ENCODE measurements around the gene MRPS25.

Gene MRPS25

GRCh38 chr3:15081960-15082664 lies 17.0 kb upstream of the MRPS25 start:
- Histone ChIP-seq H3K9ac (ENCODE audit: low read depth, low read length, poor library complexity, severe bottlenecking) (no peak overlapping the region), H3K4me3 (ENCODE audit: low read length, poor library complexity, severe bottlenecking) (no peak overlapping the region), H3K9me2 (replicated peaks; ENCODE audit: low read depth, low read length) (no peaks in the 10 kb centered on the region), H3K4me2 (ENCODE audit: low read depth, low read length, poor library complexity, severe bottlenecking) (no peak overlapping the region), H3F3A (ENCODE audit: low read depth) (no peaks in the 10 kb centered on the region), H3K4me1 (ENCODE audit: insufficient read depth, low read length, poor library complexity, severe bottlenecking) (no peaks in the 10 kb centered on the region), H4K20me1 (ENCODE audit: insufficient read depth, low read length, poor library complexity, severe bottlenecking) (no peaks in the 10 kb centered on the region), H3K27me3 (ENCODE audit: insufficient read depth, low read length, poor library complexity, severe bottlenecking) (no peaks in the 10 kb centered on the region), H3K9me3 (ENCODE audit: insufficient read depth, low read depth, low read length) (no peaks in the 10 kb centered on the region), H3K79me2 (ENCODE audit: insufficient read depth, low read length) (no peaks in the 10 kb centered on the region), H2AFZ (ENCODE audit: low read length) (no peak overlapping the region), H3K36me3 (ENCODE audit: insufficient read depth, low read length) (peaks cover 68% of the 10 kb centered on the region; the same call in 1 of the 2 replicates)
- TF ChIP-seq EZH2phosphoT487 (IDR thresholded peaks at IDR 0.05; ENCODE audit: borderline replicate concordance): no peak
- TF ChIP-seq CTCF (conservative IDR thresholded peaks at IDR 0.05; ENCODE audit: low read length): no peak

GRCh38 chr3:15079091-15079490 lies 14.0 kb upstream of the MRPS25 start:
- Histone ChIP-seq H3K4me3 (ENCODE audit: low read length, poor library complexity, severe bottlenecking) (no peak overlapping the region), H3K4me2 (ENCODE audit: low read depth, low read length, poor library complexity, severe bottlenecking) (no peak overlapping the region), H3K36me3 (ENCODE audit: insufficient read depth, low read length) (peaks cover 79% of the 10 kb centered on the region), H2AFZ (ENCODE audit: low read length) (no peak overlapping the region), H3K9ac (ENCODE audit: low read depth, low read length, poor library complexity, severe bottlenecking) (no peak overlapping the region), H3K9me2 (replicated peaks; ENCODE audit: low read depth, low read length) (no peaks in the 10 kb centered on the region), H3K27me3 (ENCODE audit: insufficient read depth, low read length, poor library complexity, severe bottlenecking) (no peaks in the 10 kb centered on the region), H3K9me3 (ENCODE audit: insufficient read depth, low read depth, low read length) (no peaks in the 10 kb centered on the region), H3K79me2 (ENCODE audit: insufficient read depth, low read length) (no peaks in the 10 kb centered on the region), H3K4me1 (ENCODE audit: insufficient read depth, low read length, poor library complexity, severe bottlenecking) (no peaks in the 10 kb centered on the region), H3F3A (ENCODE audit: low read depth) (no peaks in the 10 kb centered on the region), H4K20me1 (ENCODE audit: insufficient read depth, low read length, poor library complexity, severe bottlenecking) (no peaks in the 10 kb centered on the region)
- TF ChIP-seq CTCF (conservative IDR thresholded peaks at IDR 0.05; ENCODE audit: low read length) (no peak), EZH2phosphoT487 (IDR thresholded peaks at IDR 0.05; ENCODE audit: borderline replicate concordance) (no peak)

- no peak for TF ChIP-seq CTCF (conservative IDR thresholded peaks at IDR 0.05; ENCODE audit: low read length)
- Histone ChIP-seq H4K20me1 (ENCODE audit: insufficient read depth, low read length, poor library complexity, severe bottlenecking) (no peaks in the 10 kb centered on the region), H3K9ac (ENCODE audit: low read depth, low read length, poor library complexity, severe bottlenecking) (no peak overlapping the region), H3K4me1 (ENCODE audit: insufficient read depth, low read length, poor library complexity, severe bottlenecking) (no peaks in the 10 kb centered on the region), H2AFZ (ENCODE audit: low read length) (no peak overlapping the region), H3K9me3 (ENCODE audit: insufficient read depth, low read depth, low read length) (no peaks in the 10 kb centered on the region), H3K27me3 (ENCODE audit: insufficient read depth, low read length, poor library complexity, severe bottlenecking) (no peaks in the 10 kb centered on the region), H3K9me2 (replicated peaks; ENCODE audit: low read depth, low read length) (no peaks in the 10 kb centered on the region), H3K36me3 (ENCODE audit: insufficient read depth, low read length) (peaks cover 63% of the 10 kb centered on the region), H3K79me2 (ENCODE audit: insufficient read depth, low read length) (no peaks in the 10 kb centered on the region), H3K4me2 (ENCODE audit: low read depth, low read length, poor library complexity, severe bottlenecking) (no peak overlapping the region), H3F3A (ENCODE audit: low read depth) (no peaks in the 10 kb centered on the region), H3K4me3 (ENCODE audit: low read length, poor library complexity, severe bottlenecking) (no peak overlapping the region)
These were observed 9.4 kb upstream of the MRPS25 start for GRCh38 chr3:15074500-15074899.

Measured in Loucy (cell line).